DMS79 (cell line): ENCODE data around the gene TMEM128.
"Not testable (repeated sequence)": the region's sequence is repeated elsewhere in the genome, so short reads cannot be mapped to it uniquely, and the experiment has no call there.

ENCODE experiments used
- DNase-seq: peaks from one replicate; lab custom pipeline; 2025; lab: John Stamatoyannopoulos, UW

TMEM128 gene

DNA sequence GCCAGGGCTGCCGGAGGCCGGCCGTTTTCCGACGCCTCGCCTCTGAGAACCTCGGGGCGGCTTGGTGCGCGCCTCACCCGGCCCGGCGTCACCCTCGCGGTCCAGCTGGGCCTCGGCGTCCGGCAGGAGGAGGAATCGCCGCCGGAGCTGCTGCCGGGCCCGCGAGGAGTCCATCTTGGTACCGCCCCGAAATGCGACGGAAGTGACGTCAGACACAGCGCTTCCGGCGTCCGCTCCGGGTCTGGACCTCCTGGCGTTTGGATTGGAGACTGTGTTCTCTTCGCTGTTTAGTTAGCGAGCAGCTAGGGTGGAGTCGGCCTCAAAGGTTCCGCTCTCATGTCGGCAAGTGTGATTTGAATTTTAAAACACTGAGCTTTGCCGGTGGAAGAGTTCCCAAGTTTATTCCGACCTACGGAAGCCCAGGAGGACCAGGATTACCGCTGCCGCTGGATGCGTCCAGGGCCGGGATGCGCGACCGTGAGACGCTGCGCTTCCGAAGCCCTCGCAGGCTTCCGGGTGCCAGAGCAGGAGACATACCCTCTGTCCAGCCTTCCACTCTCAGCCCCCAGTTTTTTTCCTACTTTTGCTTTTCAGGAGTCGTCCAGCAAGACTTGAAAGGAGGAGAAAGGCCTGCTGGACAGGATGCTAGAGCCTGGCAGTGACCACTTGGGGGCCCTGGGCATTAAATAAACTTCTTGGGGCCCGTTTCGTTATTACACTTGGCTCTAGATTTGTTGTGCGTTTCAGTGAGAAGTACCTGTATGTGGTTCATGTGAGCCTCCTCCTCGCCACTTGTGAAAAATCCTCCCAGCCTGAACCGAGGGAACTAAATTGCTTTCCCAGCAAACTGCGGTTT is at the start of gene TMEM128:
TMEM128 (minus strand) TSS at position 195 of the 856 bp plus-strand sequence; CDS start at position 174, 21 bp downstream.
- DNase-seq = peak; percentile 66

DNA sequence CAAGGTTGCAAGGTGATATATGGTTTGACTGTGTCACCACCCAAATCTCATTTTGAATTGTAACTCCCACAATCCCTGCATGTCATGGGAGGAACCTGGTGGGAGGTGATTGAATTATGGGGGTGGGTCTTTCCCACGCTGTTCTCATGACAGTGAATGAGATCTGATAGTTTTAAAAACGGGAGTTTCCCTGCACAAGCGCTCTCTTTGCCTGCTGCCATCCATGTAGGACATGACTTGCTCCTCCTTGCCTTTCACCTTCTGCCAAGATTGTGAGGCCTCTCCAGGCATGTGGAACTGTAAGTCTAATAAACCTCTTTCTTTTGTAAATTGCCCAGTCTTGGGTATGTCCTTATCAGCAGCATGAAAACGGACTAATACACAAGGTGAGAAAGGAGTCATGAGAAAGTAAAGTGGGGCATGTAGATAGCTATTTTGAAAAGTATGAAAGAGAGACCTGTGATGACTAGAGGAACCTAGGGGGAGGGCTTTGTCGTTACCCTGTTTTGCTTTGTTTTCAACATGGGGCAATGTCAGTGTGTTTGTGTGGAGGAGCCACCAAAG is 48.3 kb upstream of the TMEM128 start:
- DNase-seq = no peak

GRCh38 chr4:4293279-4293678 is 45.3 kb upstream of the TMEM128 start:
- no peak for DNase-seq

GRCh38 chr4:4289941-4290850 is 42.2 kb upstream of the TMEM128 start, which contains the start of the genes LYAR and ZBTB49:
LYAR (minus strand) TSS chr4:4290154; CDS start chr4:4283742, 6,412 bp downstream.
ZBTB49 (plus strand) TSS chr4:4290251; CDS start chr4:4299946, 9,695 bp downstream.
- DNase-seq = peak; percentile 57

DNA sequence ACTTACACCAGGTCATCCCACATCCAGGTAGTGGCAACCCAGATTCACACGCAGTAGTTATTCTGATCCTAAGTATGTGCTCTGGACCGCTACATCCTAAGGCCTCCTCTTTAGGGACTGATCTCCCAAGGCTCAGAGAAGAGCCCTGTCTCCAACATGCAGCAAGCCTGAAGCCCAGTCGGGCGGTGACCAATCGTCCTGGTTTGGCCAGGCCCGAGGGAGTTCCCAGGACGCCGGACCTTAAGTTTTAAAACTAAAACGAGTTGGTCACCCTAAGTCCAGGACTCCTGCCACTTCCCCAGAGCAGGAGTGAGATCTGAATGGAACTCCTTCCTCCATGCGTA is 41.5 kb upstream of the TMEM128 start:
- DNase-seq = no peak

GRCh38 chr4:4289055-4289454 is 41.0 kb upstream of the TMEM128 start:
- DNase-seq = no peak

GRCh38 chr4:4288098-4288497 is 40.1 kb upstream of the TMEM128 start:
- DNase-seq = no peak

- DNase-seq = no peak
Observed at GRCh38 chr4:4284827-4285618, 37.0 kb upstream of the TMEM128 start.

GRCh38 chr4:4281787-4282186 is 33.8 kb upstream of the TMEM128 start:
- DNase-seq = no peak

DNA sequence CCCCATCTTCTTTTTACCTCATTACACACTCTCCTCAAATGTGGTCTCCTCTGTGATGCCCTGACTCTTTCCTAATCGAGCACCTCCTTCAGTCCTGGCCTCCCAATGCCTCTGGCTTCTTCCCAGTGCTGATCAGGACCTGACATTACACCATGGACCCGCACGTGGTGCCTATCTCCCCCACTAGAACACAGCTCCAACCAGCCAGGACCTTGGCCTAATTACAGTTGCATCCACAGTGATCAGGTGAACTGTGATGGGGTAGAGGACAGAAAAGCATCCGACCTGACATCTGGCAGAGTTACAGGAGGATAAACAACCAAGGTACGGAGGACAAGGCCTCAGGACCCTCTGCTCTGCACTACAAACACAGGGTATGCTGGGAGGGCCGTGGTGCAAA is 29.5 kb upstream of the TMEM128 start:
- DNase-seq = no peak

DNA sequence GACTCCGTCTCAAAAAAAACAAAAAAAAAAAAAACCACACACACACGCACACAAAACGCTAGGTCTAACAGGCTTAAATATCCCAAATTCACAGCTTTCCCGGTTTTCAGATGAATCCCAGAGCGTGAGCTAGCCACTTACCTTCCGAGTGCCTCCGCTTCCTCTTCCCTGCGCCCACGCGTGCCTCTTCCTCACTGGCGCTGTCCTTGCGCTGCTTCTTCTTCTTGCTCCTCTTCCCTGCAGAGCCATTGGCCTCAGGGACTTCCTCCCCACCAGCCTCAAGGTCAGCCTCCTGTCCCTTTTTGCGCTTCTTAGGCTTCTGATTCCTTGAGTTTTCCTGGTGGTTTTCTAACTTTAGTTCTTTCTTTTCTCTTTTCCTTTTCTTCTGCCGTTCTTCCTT is 26.2 kb upstream of the TMEM128 start:
- no peak for DNase-seq

GRCh38 chr4:4271912-4272311 is 23.9 kb upstream of the TMEM128 start:
- no peak for DNase-seq

- no peak for DNase-seq
Observed at GRCh38 chr4:4270529-4270928, 22.5 kb upstream of the TMEM128 start.

GRCh38 chr4:4269856-4270255 is 21.8 kb upstream of the TMEM128 start:
- no peak for DNase-seq

DNA sequence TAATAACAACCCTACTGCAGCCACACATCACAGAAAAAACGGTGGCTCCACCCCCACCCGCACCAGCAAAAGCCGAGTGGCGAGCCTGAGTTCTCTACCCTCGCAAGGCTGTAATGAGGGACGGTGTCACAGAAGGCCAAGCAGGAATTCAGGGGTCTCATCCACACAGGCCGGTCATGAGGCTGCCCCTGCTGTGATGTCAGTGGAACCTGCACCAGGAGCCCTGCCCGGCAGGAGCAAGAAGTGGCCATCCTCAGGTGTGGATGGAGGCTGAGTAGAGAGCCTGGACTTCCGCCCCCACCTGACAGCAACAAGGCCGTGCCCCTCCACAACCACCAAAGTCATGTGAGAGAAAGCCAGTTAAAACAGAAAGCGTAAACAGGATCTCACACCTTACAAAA is 21.3 kb upstream of the TMEM128 start:
- DNase-seq = no peak

DNA sequence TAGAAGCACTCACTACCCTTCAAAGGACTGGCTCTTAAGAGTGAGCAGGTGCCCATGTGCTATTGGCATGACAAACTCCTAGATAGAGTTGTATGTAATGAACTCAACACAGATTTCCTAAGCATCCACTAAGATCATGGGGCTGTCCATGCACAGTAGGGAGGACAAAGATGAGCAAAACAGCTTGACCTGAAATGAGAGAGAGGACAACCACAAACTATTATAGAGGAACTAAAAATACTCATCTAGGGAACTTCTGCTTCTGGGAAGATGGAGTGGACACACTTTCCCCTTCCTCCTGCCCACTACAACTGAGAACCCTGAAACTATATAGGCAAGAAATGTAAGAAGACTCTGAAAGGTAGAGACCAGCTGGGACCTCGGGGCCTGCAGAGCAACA is 20.8 kb upstream of the TMEM128 start:
- no peak for DNase-seq

- DNase-seq = no peak
Observed at GRCh38 chr4:4267981-4268380, 20.0 kb upstream of the TMEM128 start.

DNA sequence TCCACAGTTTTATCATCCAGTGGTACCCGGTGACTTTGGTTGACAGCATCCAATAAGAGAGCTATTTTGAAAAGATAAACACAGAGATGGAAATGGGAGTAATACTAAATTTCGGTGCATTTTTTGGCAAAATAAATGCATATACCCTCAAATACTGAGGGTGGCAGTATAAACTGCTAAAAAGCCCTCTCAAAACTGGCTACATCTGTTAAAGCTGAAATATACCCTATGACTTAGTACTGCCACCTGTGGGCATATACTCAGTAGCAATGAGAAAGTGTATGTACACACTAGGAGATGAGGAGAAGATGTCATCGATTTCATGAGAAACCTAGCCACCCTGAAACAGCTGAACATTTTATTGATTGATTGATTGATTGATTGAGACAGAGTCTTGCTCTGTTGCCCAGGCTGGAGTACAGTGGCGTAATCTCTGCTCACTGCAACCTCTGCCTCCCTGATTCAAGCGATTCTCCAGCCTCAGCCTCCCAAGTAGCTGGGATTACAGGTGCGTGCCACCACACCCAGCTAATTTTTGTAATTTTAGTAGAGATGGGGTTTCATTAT is 12.2 kb upstream of the TMEM128 start:
- DNase-seq = no peak

DNA sequence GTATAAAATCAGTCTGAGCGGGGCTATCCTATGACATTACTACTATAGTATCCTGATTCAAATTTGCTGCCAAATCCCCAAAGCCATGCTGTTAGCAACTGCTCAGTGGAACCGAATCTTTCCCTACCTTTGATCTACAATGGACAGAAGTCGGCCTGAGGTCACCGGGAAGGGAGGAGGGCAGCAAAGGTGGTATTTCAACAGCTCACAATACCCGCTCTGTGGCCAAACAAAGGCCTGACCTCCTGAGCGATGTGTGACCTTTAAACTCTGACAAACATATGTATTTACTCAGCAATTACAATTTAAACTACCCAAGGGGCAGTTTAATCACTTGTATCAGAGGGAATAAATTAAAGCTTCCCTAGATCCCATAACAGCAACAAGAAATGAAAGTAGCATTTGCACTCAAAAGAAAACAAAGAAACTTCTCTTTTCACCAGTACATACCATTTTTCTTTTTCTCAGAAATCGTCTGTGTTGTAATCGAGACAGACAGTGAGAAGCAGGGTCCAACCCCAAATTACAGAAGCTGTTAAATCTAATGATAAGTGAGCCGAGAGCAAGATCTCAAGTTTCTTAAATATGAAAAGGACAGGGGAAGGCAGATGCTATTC is 11.6 kb upstream of the TMEM128 start:
- DNase-seq = no peak

GRCh38 chr4:4257705-4258104 is 9.7 kb upstream of the TMEM128 start:
- not testable (repeated sequence) for DNase-seq

DNA sequence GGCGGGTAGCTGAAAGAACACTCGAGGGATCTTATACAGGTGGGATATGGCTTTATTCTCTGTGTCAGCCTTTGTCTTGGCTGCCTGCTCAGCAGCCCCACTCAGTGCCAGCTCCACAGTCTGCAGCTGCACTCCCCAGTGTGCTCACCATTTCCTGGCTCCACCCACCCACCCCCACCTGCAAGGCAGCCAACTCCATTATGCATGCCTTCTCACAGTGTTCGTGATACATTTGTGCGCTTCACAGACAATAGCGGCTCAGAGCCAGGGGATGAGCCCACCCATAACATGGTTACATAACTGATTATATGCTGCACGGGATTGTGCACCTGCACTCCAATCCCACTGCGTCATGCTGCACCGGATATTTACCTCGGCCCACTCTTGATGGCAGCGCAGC is 8.8 kb upstream of the TMEM128 start:
- no peak for DNase-seq
